Endothelial cell of umbilical vein (primary cell): ENCODE results near the gene NT5C1B.

ENCODE experiments used
- JUN ChIP-seq: IDR thresholded peaks from 2 replicates; pipeline ENCODE4 v1.6.1; 2011; ENCODE audit warnings: borderline replicate concordance, low read depth; ENCODE audit not compliant: insufficient read length, insufficient read depth
- POLR2A ChIP-seq: IDR thresholded peaks from 2 replicates; pipeline ENCODE4 v1.6.1; 2012; ENCODE audit warnings: low read depth, mild to moderate bottlenecking, control low read depth, low read length
- POLR2AphosphoS5 ChIP-seq: IDR thresholded peaks from 2 replicates; pipeline ENCODE4 v1.6.1; 2012; ENCODE audit warnings: low read depth, mild to moderate bottlenecking, control low read depth, low read length, moderate library complexity; ENCODE audit not compliant: insufficient read depth
- TF ChIP-seq, protein P1 (sequence below), 2 donors: IDR thresholded peaks; 1 replicate in 1 of 2; 2 replicates in 1 of 2; pipeline ENCODE4 v1.5.1; 2011; ENCODE audit warnings: low read length in 2 of 2, mild to moderate bottlenecking in 2 of 2, moderate library complexity in 2 of 2, control low read depth in 1 of 2, inconsistent platforms in 1 of 2, low read depth in 1 of 2; ENCODE audit not compliant: insufficient read depth in 1 of 2; ENCODE audit errors: extremely low read depth in 1 of 2
- TF ChIP-seq, protein P2 (sequence below): IDR thresholded peaks from 2 replicates; pipeline ENCODE4 v1.6.1; 2011; ENCODE audit not compliant: insufficient read depth, insufficient read length

- TF ChIP-seq, protein P1, sequence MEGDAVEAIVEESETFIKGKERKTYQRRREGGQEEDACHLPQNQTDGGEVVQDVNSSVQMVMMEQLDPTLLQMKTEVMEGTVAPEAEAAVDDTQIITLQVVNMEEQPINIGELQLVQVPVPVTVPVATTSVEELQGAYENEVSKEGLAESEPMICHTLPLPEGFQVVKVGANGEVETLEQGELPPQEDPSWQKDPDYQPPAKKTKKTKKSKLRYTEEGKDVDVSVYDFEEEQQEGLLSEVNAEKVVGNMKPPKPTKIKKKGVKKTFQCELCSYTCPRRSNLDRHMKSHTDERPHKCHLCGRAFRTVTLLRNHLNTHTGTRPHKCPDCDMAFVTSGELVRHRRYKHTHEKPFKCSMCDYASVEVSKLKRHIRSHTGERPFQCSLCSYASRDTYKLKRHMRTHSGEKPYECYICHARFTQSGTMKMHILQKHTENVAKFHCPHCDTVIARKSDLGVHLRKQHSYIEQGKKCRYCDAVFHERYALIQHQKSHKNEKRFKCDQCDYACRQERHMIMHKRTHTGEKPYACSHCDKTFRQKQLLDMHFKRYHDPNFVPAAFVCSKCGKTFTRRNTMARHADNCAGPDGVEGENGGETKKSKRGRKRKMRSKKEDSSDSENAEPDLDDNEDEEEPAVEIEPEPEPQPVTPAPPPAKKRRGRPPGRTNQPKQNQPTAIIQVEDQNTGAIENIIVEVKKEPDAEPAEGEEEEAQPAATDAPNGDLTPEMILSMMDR (IDR thresholded peaks at IDR 0.05; ENCODE audit: extremely low read depth in 1 of 2, insufficient read depth in 1 of 2, low read depth in 1 of 2, low read length in 2 of 2): no peak
- TF ChIP-seq POLR2A (no peak), POLR2AphosphoS5 (no peak), JUN (no peak)
- TF ChIP-seq, protein P2, sequence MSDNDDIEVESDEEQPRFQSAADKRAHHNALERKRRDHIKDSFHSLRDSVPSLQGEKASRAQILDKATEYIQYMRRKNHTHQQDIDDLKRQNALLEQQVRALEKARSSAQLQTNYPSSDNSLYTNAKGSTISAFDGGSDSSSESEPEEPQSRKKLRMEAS: no peak
Observed at GRCh38 chr2:18623782-18624181, 34.4 kb upstream of the NT5C1B start.
